Hippocampal formation (tissue), 2 donors: Measurements from ENCODE around the gene SLC19A1.
A peak's percentile ranks its signal among the peaks of the same experiment; 100 is the strongest.

Experiments
- DNase-seq, 2 donors: peaks; one replicate each; lab custom pipeline; 2025; lab: John Stamatoyannopoulos, UW

Gene SLC19A1

DNA sequence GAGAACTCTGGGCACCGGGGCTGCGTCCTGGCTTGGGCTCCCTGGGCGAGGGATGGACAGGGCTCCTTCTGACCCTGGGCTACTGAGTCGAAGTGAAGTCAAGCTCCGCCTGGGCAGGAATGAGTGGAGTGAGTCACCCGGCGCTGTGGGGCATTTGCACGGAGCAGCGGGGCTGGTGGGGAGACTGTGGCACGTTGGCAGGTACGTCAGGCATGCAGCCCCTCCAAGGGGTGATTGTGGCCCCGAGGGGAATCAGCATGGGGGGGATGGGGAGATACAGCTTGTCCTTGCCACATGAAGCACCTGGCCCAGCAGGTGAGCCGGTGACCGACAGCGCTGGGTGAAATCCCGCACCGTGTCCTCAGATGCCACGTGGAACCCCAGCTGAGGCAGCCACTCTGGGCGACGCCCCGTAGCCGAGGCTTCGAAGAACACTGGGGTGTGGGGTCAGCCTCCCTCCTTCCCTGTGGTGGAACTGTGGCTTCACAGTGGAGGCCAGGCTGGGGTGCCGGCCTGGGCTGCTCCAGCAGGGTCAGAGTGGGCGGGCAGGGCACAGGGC is 74.9 kb downstream of the SLC19A1 start:
- no peak for DNase-seq

DNA sequence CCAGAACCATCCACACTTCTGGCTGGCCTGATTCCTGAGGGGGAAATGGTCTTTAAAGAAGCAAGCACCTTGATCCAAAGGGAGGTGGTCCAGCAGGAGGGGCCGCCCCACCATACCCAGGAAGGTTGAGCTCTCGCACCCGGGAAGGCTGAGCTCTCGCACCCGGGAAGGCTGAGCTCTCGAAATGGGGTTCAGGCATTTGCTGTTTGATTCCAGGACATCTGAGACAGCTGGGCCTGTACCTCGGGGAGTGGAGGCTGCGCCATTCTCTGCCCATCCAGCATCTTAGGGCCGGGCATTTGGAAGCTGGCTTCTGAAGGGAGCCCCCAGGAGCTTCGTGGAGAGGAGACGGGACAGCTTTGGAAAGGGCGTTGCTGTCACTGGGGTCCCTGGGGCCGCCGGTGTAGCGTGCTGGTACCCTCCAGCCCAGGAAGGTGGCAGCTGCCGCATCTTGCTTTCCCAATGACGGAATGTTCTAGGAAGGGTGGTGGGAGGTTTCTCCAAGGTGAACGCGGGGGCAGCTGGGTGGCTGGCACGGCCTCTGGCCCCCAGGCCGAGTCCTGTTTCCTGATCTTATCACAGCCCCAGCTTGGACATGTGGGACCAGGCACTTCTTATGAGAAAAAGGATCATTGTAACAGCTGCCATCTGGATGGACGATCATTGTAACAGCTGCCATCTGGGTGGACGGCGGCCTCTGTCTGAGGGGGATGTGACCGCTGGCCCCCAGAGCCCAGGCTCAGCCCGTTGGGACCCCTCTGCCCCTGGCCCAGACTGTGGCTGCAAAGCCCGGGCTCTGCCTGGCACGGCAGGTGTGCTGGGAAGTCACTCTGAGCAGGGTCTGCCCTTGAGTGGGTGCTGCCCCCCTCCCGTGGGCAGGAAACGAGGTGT is 75.7 kb downstream of the SLC19A1 start:
- DNase-seq, result peak in 1 of 2 donors; percentile 6

DNA sequence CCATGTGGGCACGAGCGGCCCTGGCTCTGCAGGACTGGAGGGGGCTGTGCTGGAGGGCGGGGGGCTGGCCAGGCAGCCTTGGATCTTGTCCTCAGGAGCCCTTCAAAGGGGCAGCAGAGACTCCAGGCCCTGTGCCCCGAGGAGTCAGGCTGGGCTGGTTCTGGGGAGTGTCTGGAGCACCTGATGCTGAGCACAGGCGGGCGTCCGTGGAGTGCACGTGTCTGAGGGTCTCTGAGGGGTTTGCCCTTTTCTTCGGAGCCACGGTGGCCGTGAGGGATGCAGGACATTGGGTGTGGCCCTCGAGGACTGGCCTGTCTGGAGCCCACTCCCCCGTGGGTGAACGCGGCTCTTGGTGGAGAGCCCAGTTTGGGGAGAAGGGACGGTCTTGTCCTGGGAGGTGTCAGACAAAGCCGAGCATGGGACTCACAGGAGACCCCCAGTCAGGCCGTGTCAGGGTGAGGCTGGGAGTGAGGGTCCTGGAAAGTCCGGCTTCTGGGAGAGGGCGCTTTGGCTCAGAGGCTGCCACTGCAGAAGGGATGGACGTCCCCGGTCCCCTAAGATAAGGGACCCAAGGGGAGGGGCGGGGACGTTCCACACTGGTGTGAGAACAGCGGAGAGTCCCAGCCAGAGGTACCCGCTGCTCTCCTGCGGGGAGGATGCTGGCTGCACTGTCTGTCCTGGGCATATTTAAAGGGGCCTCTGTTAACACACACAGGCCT is 76.5 kb downstream of the SLC19A1 start:
- DNase-seq, result no peak

GRCh38 chr21:45465105-45465504 is 77.1 kb downstream of the SLC19A1 start:
- DNase-seq, result no peak

DNA sequence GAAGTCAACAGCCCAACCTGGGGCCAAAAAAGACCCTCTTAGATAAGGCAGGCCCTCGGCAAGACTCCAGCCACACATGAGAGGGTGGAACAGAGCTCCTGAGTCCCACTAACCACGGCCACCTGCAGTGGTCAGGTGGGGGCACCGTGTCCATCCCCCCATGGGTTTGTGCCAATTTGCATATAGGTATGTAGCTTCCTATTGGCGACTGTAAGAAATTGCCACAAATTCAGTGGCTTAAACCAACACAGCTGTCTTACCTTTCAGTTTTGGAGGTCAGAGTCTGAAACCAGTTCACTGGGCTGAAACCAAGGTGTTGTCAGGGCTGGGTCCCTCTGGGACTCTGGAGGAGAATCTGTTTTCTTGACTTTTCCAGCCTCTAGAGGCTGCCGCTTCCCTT is 77.9 kb downstream of the SLC19A1 start:
- DNase-seq, result no peak

GRCh38 chr21:45463871-45464270 is 78.4 kb downstream of the SLC19A1 start:
- no peak for DNase-seq

- no peak for DNase-seq
Measured at GRCh38 chr21:45461806-45462341, 80.4 kb downstream of the SLC19A1 start.

- DNase-seq, result no peak
Measured at GRCh38 chr21:45461369-45461750, 80.9 kb downstream of the SLC19A1 start.

DNA sequence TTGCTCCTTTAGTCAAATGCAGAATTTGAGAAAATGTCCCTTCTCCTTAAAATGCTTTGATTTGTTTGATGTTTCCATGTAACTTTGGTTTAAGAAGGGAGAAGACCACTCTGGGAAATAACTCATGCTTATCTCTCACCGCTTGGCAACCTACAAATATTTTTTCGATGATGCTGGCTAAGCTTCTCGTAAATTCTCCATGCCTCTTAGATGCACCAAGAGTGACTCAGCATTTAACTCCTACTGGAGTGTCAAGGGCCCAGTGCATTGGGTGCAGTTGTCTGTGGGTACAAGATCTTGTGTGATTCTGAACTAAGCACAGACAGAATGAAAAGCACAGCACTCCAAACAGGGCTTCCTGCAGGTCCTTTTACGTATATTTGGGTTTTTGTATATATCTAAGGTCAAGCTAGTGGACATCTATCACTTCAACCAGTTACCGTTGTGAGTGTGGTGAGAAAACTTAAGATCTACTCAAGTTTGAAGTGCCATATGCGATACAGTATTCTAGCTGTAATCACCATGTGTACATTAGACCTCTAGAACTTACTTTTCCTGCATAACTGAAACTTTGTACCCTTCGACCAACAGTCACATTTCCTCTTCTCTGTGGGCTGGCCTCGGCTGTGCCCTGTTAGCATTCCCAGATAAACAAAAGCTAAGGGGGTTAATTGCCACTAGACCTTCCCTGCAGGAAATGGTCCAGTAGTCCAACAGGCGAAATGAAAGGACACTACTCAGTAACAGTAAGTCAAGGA is 81.5 kb downstream of the SLC19A1 start:
- DNase-seq, result no peak

DNA sequence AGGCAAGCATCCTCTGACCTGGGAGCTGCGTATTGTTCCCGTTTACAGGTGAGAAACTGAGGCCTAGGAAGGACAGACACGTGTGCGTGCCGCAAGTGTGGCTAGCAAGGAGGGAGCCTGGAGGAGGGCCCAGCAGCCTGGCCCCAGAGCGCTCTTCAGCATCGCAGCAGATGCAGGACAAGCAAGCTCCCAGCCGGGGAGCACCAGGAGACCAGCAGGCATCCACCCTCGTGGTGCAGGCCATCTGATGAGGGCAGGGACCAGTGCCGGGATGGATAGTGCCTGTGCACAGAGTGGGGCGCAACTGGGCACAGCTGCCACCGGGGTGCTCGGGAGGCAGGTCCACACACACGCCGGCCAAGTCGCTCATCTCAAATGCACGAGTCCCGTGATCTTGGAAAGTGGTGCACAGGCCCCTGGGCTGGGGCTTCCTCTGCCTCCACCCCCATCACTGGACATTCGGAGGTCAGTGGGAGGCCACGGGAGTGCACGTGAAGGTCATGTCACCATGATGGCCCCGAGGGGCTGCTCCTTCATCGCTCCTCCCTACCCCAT is 82.2 kb downstream of the SLC19A1 start:
- DNase-seq, result no peak

DNA sequence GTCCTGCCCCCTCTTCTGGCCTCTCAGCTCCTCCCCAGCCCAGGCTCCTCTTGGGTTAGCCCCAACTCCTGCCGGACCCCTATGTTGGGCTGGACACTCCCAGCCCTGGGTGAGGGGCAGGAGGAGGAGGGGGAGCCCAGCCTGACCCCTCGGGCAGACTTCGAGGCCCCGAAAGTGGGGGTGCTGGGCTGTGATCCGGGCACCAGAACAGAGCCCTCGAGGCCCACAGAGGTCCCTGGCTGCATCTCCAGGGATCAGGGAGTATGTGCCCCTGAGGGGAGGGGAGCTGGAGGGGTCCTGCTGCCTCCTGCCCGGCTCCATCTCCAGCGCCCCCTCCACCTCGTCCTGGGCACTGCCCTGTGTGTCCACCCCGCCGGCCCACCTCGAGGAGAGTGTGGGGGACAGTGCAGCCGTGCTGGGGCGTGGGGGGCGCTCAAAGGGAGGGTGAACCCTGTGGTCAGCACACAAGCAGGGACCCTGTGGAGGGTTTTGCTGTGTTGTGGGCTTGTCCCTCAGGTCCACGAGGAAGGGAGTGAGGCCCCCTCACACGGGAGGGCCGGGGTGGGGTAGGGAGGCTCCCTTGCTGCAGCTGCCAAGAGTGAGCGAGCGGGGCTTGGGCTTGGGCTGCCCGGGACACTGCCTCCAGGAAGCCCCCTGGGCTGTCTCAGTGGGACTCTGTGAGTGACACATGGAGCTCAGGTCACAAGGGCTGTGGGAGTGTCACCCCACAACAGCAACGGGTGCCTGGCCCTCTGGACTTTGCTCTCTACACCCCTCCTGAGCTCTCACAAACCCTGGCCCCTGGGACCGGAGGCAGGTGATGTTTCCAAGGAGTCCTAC is 82.8 kb downstream of the SLC19A1 start:
- DNase-seq, result no peak

DNA sequence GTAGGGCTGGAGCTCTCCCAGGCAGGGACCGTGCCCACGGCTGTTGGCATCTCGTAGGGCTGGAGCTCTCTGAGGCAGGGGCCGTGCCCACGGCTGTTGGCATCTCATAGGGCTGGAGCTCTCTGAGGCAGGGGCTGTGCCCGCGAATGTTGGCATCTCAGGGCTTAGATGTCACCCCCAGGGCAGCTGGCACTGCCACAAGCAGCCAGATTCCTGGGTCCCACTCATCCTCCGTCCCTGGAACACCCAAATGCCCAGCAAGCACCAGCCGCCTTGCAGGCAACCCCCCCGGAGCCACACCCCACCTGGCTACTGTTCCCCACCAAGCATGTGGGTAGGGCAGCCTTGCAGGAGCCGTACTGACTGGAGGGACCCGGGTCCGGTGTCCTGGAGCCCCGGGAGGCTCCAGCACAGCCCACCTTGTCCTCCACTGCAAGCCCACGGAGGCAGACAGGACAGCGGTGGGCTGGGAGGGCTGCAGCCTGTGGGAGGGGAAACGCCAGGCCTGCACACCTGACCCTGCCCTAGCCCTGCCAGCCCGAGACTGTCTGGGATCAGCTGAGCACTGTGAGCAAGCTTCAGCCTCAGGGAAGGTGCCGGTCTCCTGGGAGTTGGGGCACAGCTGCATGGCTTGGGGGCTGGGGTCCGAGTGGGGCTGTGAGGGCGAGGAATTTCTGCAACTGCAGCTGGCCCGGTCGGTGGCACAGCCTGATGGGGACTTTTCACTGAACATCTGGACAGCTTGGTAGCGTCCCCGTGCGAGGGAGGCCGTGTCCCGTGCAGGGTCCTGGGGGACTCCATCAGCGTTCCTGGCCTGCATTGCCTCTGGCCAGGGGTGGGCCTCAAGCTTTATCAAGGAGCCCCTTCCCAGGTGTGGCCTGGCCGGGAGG is 83.7 kb downstream of the SLC19A1 start:
- DNase-seq, result no peak

DNA sequence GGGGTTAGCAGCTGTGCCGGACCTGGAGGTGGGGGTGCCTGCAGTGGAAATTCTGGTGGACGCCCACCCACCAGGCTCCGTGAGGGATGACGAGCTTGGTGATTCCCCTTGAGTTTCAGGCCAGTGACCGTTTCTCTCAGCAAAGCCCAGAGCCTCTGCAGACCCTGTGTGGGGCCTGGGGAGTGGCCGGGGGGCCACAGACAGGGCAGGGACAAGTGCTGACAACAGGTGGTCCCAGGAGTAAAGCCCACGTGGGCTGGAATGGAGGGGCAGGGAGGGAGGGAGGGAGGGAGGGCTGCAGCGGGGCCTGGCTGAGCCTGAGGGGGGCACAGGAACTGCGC is 84.4 kb downstream of the SLC19A1 start:
- no peak for DNase-seq

DNA sequence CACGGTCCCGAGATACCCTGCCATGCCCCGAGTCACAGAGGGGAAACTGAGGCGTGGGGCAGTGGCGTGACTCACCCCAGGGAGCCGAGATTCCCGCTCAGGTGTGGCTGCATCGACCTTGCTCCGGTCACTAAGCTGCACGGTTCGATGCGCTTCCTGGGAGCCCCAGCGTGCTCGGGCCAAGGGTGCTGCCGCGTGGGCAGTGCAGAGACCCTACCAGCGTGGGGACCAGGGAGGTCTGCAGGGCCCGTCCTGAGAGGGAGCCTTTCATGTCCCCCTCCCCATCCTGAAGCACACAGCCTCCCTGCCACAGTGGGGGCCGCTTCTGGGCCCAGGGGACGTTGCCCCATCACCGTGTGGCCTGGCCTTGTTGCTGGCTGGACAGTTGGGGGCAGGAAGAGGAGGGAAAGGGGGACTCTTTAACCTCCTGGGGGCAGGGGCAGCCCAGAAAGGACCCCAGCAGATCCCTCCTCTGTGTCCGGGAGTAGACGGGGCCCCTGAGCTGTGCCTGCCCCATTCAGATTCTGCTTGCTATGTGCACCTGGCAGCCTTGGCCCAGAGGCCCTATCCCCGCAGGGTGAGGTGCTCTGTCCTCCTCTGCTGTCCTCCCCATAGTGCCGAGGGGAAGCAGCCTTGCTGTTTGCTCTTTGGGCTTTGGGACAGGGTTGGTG is 84.9 kb downstream of the SLC19A1 start:
- DNase-seq, result no peak

DNA sequence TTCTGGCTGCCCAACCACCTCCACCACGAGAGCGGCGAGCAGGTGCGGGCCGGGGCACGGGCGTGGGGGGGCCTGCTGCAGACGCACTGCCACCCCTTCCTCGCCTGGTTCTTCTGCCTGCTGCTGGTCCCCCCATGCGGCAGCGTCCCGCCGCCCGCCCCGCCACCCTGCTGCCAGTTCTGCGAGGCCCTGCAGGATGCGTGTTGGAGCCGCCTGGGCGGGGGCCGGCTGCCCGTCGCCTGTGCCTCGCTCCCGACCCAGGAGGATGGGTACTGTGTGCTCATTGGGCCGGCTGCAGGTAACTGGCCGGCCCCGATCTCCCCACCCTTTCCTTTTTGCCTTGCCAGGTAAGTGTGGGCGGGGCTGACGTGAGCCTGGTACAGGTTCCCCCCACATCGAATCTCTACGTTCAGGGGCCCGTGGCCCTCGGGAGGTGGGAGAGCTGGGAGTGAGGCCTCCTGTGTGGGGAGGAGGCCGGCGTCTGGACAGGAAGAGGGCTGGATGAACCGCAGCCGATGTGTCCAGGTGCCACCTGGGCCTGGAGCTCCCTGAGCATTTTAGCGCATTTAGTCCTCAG is 85.6 kb downstream of the SLC19A1 start:
- DNase-seq, result no peak

DNA sequence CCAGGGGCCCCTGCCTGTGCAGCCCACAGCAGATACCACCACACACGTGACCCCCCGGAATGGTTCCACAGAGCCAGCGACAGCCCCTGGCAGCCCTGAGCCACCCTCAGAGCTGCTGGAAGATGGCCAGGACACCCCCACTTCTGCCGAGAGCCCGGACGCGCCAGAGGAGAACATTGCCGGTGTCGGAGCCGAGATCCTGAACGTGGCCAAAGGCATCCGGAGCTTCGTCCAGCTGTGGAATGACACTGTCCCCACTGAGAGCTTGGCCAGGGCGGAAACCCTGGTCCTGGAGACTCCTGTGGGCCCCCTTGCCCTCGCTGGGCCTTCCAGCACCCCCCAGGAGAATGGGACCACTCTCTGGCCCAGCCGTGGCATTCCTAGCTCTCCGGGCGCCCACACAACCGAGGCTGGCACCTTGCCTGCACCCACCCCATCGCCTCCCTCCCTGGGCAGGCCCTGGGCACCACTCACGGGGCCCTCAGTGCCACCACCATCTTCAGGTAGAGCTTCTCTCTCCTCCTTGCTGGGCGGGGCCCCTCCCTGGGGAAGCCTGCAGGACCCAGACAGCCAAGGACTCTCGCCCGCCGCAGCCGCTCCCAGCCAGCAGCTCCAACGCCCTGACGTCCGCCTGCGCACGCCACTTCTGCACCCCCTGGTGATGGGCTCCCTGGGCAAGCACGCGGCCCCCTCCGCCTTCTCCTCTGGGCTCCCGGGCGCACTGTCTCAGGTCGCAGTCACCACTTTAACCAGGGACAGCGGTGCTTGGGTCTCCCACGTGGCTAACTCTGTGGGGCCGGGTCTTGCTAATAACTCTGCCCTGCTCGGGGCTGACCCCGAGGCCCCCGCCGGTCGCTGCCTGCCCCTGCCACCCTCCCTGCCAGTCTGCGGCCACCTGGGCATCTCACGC is 86.3 kb downstream of the SLC19A1 start:
- no peak for DNase-seq

GRCh38 chr21:45454926-45455673 is 87.1 kb downstream of the SLC19A1 start:
- DNase-seq, result no peak
